HFFc6 (cell line): ENCODE data around the gene TFEB. TPM values are rescaled to one million over a fixed set of nuclear protein-coding genes. Genes with fewer than 3 reads are reported as not detected.

Source experiments
- DNase-seq: peaks from one replicate; pipeline ENCODE4 v3.0.0-alpha.2; 2018
- H3K27ac Mint-ChIP-seq: 2 replicates; pipeline ENCODE4 v1.8.0; 2020; ENCODE audit warnings: mild to moderate bottlenecking, mixed read lengths
- H3K27me3 Mint-ChIP-seq: 2 replicates; pipeline ENCODE4 v1.8.0; 2021; ENCODE audit warnings: mild to moderate bottlenecking, moderate library complexity, mixed read lengths; ENCODE audit not compliant: insufficient read depth
- H3K36me3 Mint-ChIP-seq: 2 replicates; pipeline ENCODE4 v1.8.0; 2021; ENCODE audit warnings: low read depth, mixed read lengths
- H3K4me1 Mint-ChIP-seq: 2 replicates; pipeline ENCODE4 v1.8.0; 2020; ENCODE audit warnings: low read depth, mixed read lengths
- H3K4me3 Mint-ChIP-seq: 2 replicates; pipeline ENCODE4 v1.8.0; 2020; ENCODE audit warnings: mild to moderate bottlenecking, moderate library complexity, mixed read lengths
- H3K9me3 Mint-ChIP-seq: 2 replicates; pipeline ENCODE4 v1.8.0; 2020; ENCODE audit warnings: mild to moderate bottlenecking, mixed read lengths
- CTCF ChIP-seq: fragments of 200-600 bp; sonication (generic); IDR thresholded peaks from 2 replicates; pipeline ENCODE4 v1.5.0; 2021; ENCODE audit warnings: antibody characterized with exemption, mild to moderate bottlenecking
- total RNA-seq, 6 experiments: library from RNA; stranded (reverse); fragmentation: NEBNext Ultra II Directional; extraction: Animal tissue kit (Norgen Biotek cat#: 25700); gene quantifications; 2 replicates in 1 of 6; 3 replicates in 5 of 6; pipeline ENCODE4 v1.2.3, GENCODE V29; 2021

Gene TFEB
- total RNA-seq, 6 experiments from 2014 or later, result 8.7 to 14.2 (median 11.0) TPM

- no peak for TF ChIP-seq CTCF
- peak overlapping the region; percentile 42 for H3K4me3 Mint-ChIP-seq
- H3K27me3 Mint-ChIP-seq, result peaks cover 64% of the 10 kb centered on the region
Measured at GRCh38 chr6:41637194-41638001, 98.0 kb downstream of the TFEB start.

GRCh38 chr6:41636833-41637193 lies 98.6 kb downstream of the TFEB start:
- Mint-ChIP-seq H3K4me3 (no peak overlapping the region), H3K27ac (no peak overlapping the region), H3K4me1 (peaks cover 9% of the 10 kb centered on the region), H3K36me3 (no peaks in the 10 kb centered on the region), H3K27me3 (peaks cover 62% of the 10 kb centered on the region), H3K9me3 (no peaks in the 10 kb centered on the region)
- no peak for TF ChIP-seq CTCF
- no peak for DNase-seq

More at GRCh38 chr6:41637194-41638001, 98.0 kb downstream of the TFEB start:
- Mint-ChIP-seq H3K4me1 (peaks cover 9% of the 10 kb centered on the region), H3K36me3 (no peaks in the 10 kb centered on the region), H3K9me3 (no peaks in the 10 kb centered on the region), H3K27ac (no peak overlapping the region)
- DNase-seq, result no peak

DNA sequence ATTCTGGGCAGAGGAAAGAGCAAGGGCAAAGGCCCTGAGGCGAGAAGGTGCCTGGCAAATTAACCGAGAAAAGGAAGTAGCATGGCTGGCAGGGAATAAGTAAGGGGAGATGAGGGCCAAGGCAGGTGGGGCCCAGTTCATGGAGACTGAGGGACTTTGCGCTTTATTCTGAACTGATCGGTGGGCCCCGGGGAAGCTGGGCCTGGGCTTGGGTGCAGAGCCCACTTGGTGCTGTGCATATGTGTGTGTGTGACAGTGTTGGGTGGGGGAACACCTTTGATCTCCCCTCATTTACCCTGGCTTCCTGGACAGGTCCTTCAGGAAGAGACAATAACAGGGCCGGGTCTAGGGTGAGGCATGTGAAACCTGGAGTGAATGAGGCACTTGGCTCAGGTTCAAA lies 100.0 kb downstream of the TFEB start:
- H3K4me3 Mint-ChIP-seq, result no peak overlapping the region
- no peak overlapping the region for H3K27ac Mint-ChIP-seq
- H3K4me1 Mint-ChIP-seq, result peaks cover 9% of the 10 kb centered on the region
- DNase-seq, result no peak
- no peaks in the 10 kb centered on the region for H3K9me3 Mint-ChIP-seq
- peaks cover 63% of the 10 kb centered on the region for H3K27me3 Mint-ChIP-seq
- no peak for TF ChIP-seq CTCF
- H3K36me3 Mint-ChIP-seq, result no peaks in the 10 kb centered on the region

GRCh38 chr6:41634657-41635056 lies 100.8 kb downstream of the TFEB start:
- Mint-ChIP-seq H3K9me3 (no peaks in the 10 kb centered on the region), H3K4me3 (no peak overlapping the region), H3K36me3 (no peaks in the 10 kb centered on the region), H3K4me1 (peaks cover 9% of the 10 kb centered on the region), H3K27ac (no peak overlapping the region), H3K27me3 (peaks cover 58% of the 10 kb centered on the region)
- no peak for TF ChIP-seq CTCF
- no peak for DNase-seq

Other genes with a start within 250 kb of the TFEB start
- 10 to 100 TPM; 17.9 to 24.4 (median 24.0) TPM for gene FOXP4, start 189.2 kb downstream of the TFEB start, total RNA-seq
- gene MDFI, start 97.1 kb downstream of the TFEB start, total RNA-seq, result under 1 TPM in 2 of 6 experiments, not detected in 4; 0.38 to 0.96 TPM
- not detected for gene PGC, start 11.8 kb upstream of the TFEB start, total RNA-seq
- gene FRS3, start 44.3 kb upstream of the TFEB start, total RNA-seq, result 1 to 10 TPM; 2.5 to 3.4 (median 2.9) TPM
- gene PRICKLE4, start 45.2 kb upstream of the TFEB start, total RNA-seq, result under 1 TPM in 3 of 6 experiments, not detected in 3; 0.30 to 0.68 (median 0.31) TPM
- gene TOMM6, start 52.1 kb upstream of the TFEB start, total RNA-seq, result 100 to 1,000 TPM; 216 to 234 (median 228) TPM
- gene USP49, start 159.8 kb upstream of the TFEB start, total RNA-seq, result 1 to 10 TPM; 1.7 to 2.3 (median 2.0) TPM
- 10 to 100 TPM; 22.8 to 28.4 (median 26.0) TPM for gene MED20, start 185.5 kb upstream of the TFEB start, total RNA-seq
- gene BYSL, start 185.9 kb upstream of the TFEB start, total RNA-seq, result 10 to 100 TPM; 32.3 to 44.3 (median 33.5) TPM
- gene CCND3, start 206.2 kb upstream of the TFEB start, total RNA-seq, result 10 to 100 TPM; 72.4 to 92.5 (median 82.7) TPM